H9 (cell line): ENCODE measurements around the gene ATP8A2. TPM values are rescaled to one million over a fixed set of nuclear protein-coding genes. Genes with fewer than 3 reads are reported as not detected.

Experiments
- DNase-seq: peaks from one replicate; pipeline ENCODE4 v3.0.0-alpha.2; 2017
- H2AFZ ChIP-seq: one replicate; pipeline ENCODE4 v1.6.1; 2013; ENCODE audit warnings: mild to moderate bottlenecking, low read length, control low read depth, moderate library complexity
- H2AK5ac ChIP-seq: 2 replicates; pipeline ENCODE4 v1.6.1; 2013; ENCODE audit warnings: low read length, control low read depth, mixed read lengths; ENCODE audit not compliant: insufficient read length
- H2BK120ac ChIP-seq: one replicate; pipeline ENCODE4 v1.6.1; 2013; ENCODE audit warnings: low read depth, mild to moderate bottlenecking, low read length, control low read depth, inconsistent platforms; ENCODE audit not compliant: poor library complexity, severe bottlenecking
- H2BK12ac ChIP-seq: 2 replicates; pipeline ENCODE4 v1.6.1; 2013; ENCODE audit warnings: low read length, control low read depth, mixed read lengths, low read depth; ENCODE audit not compliant: insufficient read length
- H2BK15ac ChIP-seq: 2 replicates; pipeline ENCODE4 v1.6.1; 2013; ENCODE audit warnings: low read depth, low read length, control low read depth
- H2BK20ac ChIP-seq: one replicate; pipeline ENCODE4 v1.6.1; 2013; ENCODE audit warnings: low read depth, mild to moderate bottlenecking, low read length, control low read depth, inconsistent platforms; ENCODE audit not compliant: poor library complexity, severe bottlenecking
- H2BK5ac ChIP-seq: 2 replicates; pipeline ENCODE4 v1.6.1; 2013; ENCODE audit warnings: low read length, control low read depth, mixed read lengths; ENCODE audit not compliant: insufficient read length
- H3K14ac ChIP-seq: 2 replicates; pipeline ENCODE4 v1.6.1; 2013; ENCODE audit warnings: low read length, control low read depth; ENCODE audit not compliant: insufficient read depth
- H3K18ac ChIP-seq: 2 replicates; pipeline ENCODE4 v1.6.1; 2013; ENCODE audit warnings: low read depth, mild to moderate bottlenecking, mixed read lengths, low read length, control low read depth; ENCODE audit not compliant: insufficient read length
- H3K23ac ChIP-seq: 2 replicates; pipeline ENCODE4 v1.6.1; 2013; ENCODE audit warnings: low read length, control low read depth, mixed read lengths, low read depth; ENCODE audit not compliant: insufficient read length
- H3K23me2 ChIP-seq: 2 replicates; pipeline ENCODE4 v1.6.1; 2013; ENCODE audit warnings: low read depth, mild to moderate bottlenecking, mixed read lengths, low read length, control low read depth; ENCODE audit not compliant: insufficient read length, poor library complexity, severe bottlenecking
- H3K27ac ChIP-seq: 2 replicates; pipeline ENCODE4 v1.5.1; 2013; ENCODE audit warnings: low read length, control low read depth, mixed read lengths, low read depth; ENCODE audit not compliant: insufficient read length
- H3K27me3 ChIP-seq: 2 replicates; pipeline ENCODE4 v1.6.1; 2013; ENCODE audit warnings: low read length, control low read depth, inconsistent platforms; ENCODE audit not compliant: insufficient read depth
- H3K4ac ChIP-seq: 2 replicates; pipeline ENCODE4 v1.6.1; 2013; ENCODE audit warnings: low read depth, mild to moderate bottlenecking, control low read depth, inconsistent platforms, low read length, moderate library complexity
- H3K4me1 ChIP-seq: 2 replicates; pipeline ENCODE4 v1.6.1; 2013; ENCODE audit warnings: low read length, control low read depth, inconsistent platforms; ENCODE audit not compliant: insufficient read depth
- H3K4me2 ChIP-seq: 2 replicates; pipeline ENCODE4 v1.6.1; 2013; ENCODE audit warnings: low read length, control low read depth, mixed read lengths; ENCODE audit not compliant: insufficient read length, insufficient read depth
- H3K56ac ChIP-seq: 2 replicates; pipeline ENCODE4 v1.6.1; 2013; ENCODE audit warnings: low read depth, mild to moderate bottlenecking, mixed read lengths, low read length, control low read depth; ENCODE audit not compliant: insufficient read length
- H3K79me1 ChIP-seq: 2 replicates; pipeline ENCODE4 v1.6.1; 2013; ENCODE audit warnings: low read depth, mild to moderate bottlenecking, moderate library complexity, low read length, control low read depth, inconsistent platforms; ENCODE audit not compliant: insufficient read depth, poor library complexity, severe bottlenecking
- H3K79me2 ChIP-seq: 2 replicates; pipeline ENCODE4 v1.6.1; 2013; ENCODE audit warnings: low read length, control low read depth, inconsistent platforms; ENCODE audit not compliant: insufficient read depth
- H3K9ac ChIP-seq: 2 replicates; pipeline ENCODE4 v1.6.1; 2013; ENCODE audit warnings: low read length, control low read depth, mixed read lengths; ENCODE audit not compliant: insufficient read length; ENCODE audit errors: extremely low read depth
- H3K9me3 ChIP-seq: one replicate; pipeline ENCODE4 v1.6.1; 2013; ENCODE audit warnings: low read depth, low read length, inconsistent platforms; ENCODE audit not compliant: control insufficient read depth
- H3T11ph ChIP-seq: one replicate; pipeline ENCODE4 v1.6.1; 2013; ENCODE audit warnings: mild to moderate bottlenecking, low read length, control low read depth, inconsistent platforms
- H4K20me1 ChIP-seq: one replicate; pipeline ENCODE4 v1.6.1; 2013; ENCODE audit not compliant: control insufficient read depth, insufficient read length, insufficient read depth
- H4K5ac ChIP-seq: 2 replicates; pipeline ENCODE4 v1.6.1; 2013; ENCODE audit warnings: low read depth, mild to moderate bottlenecking, mixed read lengths, low read length, control low read depth; ENCODE audit not compliant: insufficient read length
- H4K8ac ChIP-seq: replicated peaks from 2 replicates; pipeline ENCODE4 v1.6.1; 2013; ENCODE audit warnings: low read length, control low read depth, mixed read lengths, low read depth; ENCODE audit not compliant: insufficient read length
- H4K91ac ChIP-seq: 2 replicates; pipeline ENCODE4 v1.6.1; 2013; ENCODE audit warnings: low read depth, mild to moderate bottlenecking, moderate library complexity, mixed read lengths, low read length, control low read depth; ENCODE audit not compliant: insufficient read length
- H3K27ac Mint-ChIP-seq, 3 experiments: 2 replicates in 2 of 3; 3 replicates in 1 of 3; pipeline ENCODE4 v1.8.0; 2020 to 2021; ENCODE audit warnings: mixed read lengths in 3 of 3, mild to moderate bottlenecking in 1 of 3, moderate library complexity in 1 of 3
- H3K27me3 Mint-ChIP-seq: 2 replicates; pipeline ENCODE4 v1.8.0; 2021; ENCODE audit warnings: low read depth, mild to moderate bottlenecking, moderate library complexity, mixed read lengths
- H3K36me3 Mint-ChIP-seq, 3 experiments: 2 replicates in 2 of 3; 3 replicates in 1 of 3; pipeline ENCODE4 v1.8.0; 2020 to 2021; ENCODE audit warnings: low read depth in 3 of 3, mixed read lengths in 3 of 3; ENCODE audit not compliant: insufficient read depth in 1 of 3
- H3K4me1 Mint-ChIP-seq, 2 experiments: 2 replicates each; pipeline ENCODE4 v1.8.0; 2020; ENCODE audit warnings: mixed read lengths in 2 of 2
- H3K4me3 Mint-ChIP-seq, 2 experiments: 2 replicates in 1 of 2; 3 replicates in 1 of 2; pipeline ENCODE4 v1.8.0; 2020 to 2021; ENCODE audit warnings: mild to moderate bottlenecking in 2 of 2, mixed read lengths in 2 of 2, moderate library complexity in 1 of 2
- H3K9me3 Mint-ChIP-seq, 2 experiments: 2 replicates in 1 of 2; 3 replicates in 1 of 2; pipeline ENCODE4 v1.8.0; 2020; ENCODE audit warnings: mild to moderate bottlenecking in 2 of 2, mixed read lengths in 2 of 2, moderate library complexity in 1 of 2
- CTCF ChIP-seq: fragments of 200-600 bp; sonication (generic); conservative IDR thresholded peaks from 3 replicates; pipeline ENCODE4 v1.8.0; 2021; ENCODE audit warnings: antibody characterized with exemption, mild to moderate bottlenecking
- WGBS: extraction: QIAGEN DNeasy Blood & Tissue Kit; methylation state at CpG from one replicate; pipeline ENCODE4 v1.1.7; 2013; ENCODE audit warnings: missing lambda C conversion rate, low lambda C conversion rate, mixed read lengths; ENCODE audit not compliant: insufficient read length; ENCODE audit errors: extremely low coverage; 5-methylcytosine and 5-hydroxymethylcytosine counted together
- total RNA-seq: library from RNA; stranded (reverse); gene quantifications from 2 replicates; pipeline ENCODE4 v1.2.1, GENCODE V29; 2021

ATP8A2 gene
- total RNA-seq, 1 experiment from 2014 or later, result 18.2 TPM

DNA sequence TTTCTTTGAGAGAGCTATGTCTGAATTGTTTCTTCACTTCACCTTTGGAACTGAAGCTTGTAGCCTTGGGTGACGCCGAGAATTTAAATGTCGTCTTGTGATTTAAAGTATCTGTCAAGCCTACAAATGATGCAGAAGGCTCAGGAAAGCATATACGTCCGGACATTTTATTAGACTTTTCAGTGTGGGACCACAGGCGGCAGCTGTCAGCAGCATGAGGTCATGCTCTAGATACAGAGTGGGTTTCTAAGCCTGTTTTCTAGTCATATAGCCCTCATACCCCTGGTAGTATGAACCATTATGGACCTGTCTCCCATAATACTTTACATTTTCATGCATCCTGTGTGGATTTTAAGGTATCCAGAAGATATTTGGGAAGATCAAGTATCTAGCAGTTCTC lies 212.3 kb downstream of the ATP8A2 start:
- Histone ChIP-seq H4K20me1 (no peaks in the 10 kb centered on the region), H4K91ac (no peak overlapping the region), H3K14ac (no peak overlapping the region), H3T11ph (no peak overlapping the region), H3K23ac (no peak overlapping the region), H3K4me1 (no peaks in the 10 kb centered on the region; the same call in 1 of the 2 replicates), H2AK5ac (no peak overlapping the region), H2BK12ac (no peak overlapping the region), H3K4me2 (no peak overlapping the region), H2BK5ac (no peak overlapping the region), H4K5ac (no peak overlapping the region), H2AFZ (no peak overlapping the region), H3K27me3 (no peaks in the 10 kb centered on the region), H3K4ac (no peak overlapping the region), H3K23me2 (no peaks in the 10 kb centered on the region), H3K79me1 (no peaks in the 10 kb centered on the region), H3K9ac (no peak overlapping the region), H3K27ac (no peak overlapping the region), H3K56ac (no peak overlapping the region), H3K18ac (no peak overlapping the region), H4K8ac (no peak overlapping the region), H2BK20ac (no peak overlapping the region), H3K9me3 (no peaks in the 10 kb centered on the region), H2BK120ac (no peak overlapping the region), H3K79me2 (no peaks in the 10 kb centered on the region), H2BK15ac (no peak overlapping the region)
- Mint-ChIP-seq H3K4me3 (no peak overlapping the region), H3K9me3 (no peaks in the 10 kb centered on the region), H3K27me3 (no peaks in the 10 kb centered on the region), H3K4me1 (peaks cover 32 to 34% of the 10 kb centered on the region in 2 experiments), H3K36me3 (peaks cover 0 to 21% (median 0%) of the 10 kb centered on the region in 3 experiments; a peak in 3 of 7 replicates), H3K27ac (no peak overlapping the region)
- TF ChIP-seq CTCF, result no peak
- WGBS, result no CpG with 5 or more reads among the region's 6 CpGs
- DNase-seq, result no peak
